ENCODE data around the gene GREB1. TPM values are rescaled to one million over a fixed set of nuclear protein-coding genes. Genes with fewer than 3 reads are reported as not detected.

GREB1 gene
- total RNA-seq, 6 donors from 2014 or later, result 0.39 to 5.4 (median 1.6) TPM

DNA sequence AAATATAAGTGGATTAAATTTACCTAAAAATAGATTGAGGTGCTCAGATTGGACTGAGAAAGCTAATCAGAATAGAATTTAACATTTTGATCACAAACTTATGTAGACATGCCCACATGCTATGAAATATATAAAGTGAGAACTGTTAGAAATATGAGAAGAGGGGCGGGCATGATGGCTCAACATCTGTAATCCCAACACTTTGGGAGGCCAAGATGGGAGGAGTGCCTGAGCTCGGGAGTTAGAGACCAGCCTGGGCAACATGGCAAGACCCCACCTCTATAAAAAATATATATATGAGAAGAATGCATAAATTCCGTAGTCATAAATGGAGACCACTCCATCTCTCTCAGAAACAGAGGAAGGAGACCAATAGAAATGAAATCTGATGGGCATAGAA is 110.4 kb downstream of the GREB1 start:
- WGBS, 2 donors, result 84 to 88% methylated on average over 3 of the region's 3 CpGs
- no peak for DNase-seq
- no peak for TF ChIP-seq EP300 (IDR thresholded peaks at IDR 0.05)
- TF ChIP-seq, protein P1, sequence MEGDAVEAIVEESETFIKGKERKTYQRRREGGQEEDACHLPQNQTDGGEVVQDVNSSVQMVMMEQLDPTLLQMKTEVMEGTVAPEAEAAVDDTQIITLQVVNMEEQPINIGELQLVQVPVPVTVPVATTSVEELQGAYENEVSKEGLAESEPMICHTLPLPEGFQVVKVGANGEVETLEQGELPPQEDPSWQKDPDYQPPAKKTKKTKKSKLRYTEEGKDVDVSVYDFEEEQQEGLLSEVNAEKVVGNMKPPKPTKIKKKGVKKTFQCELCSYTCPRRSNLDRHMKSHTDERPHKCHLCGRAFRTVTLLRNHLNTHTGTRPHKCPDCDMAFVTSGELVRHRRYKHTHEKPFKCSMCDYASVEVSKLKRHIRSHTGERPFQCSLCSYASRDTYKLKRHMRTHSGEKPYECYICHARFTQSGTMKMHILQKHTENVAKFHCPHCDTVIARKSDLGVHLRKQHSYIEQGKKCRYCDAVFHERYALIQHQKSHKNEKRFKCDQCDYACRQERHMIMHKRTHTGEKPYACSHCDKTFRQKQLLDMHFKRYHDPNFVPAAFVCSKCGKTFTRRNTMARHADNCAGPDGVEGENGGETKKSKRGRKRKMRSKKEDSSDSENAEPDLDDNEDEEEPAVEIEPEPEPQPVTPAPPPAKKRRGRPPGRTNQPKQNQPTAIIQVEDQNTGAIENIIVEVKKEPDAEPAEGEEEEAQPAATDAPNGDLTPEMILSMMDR (IDR thresholded peaks at IDR 0.05), result no peak
- no peak for TF ChIP-seq POLR2A (IDR thresholded peaks at IDR 0.05)
- TF ChIP-seq POLR2AphosphoS5 (IDR thresholded peaks at IDR 0.05), result no peak
- Histone ChIP-seq H3K4me1 (no peaks in the 10 kb centered on the region), H3K36me3 (no peaks in the 10 kb centered on the region), H3K27ac (no peak overlapping the region), H3K27me3 (no peaks in the 10 kb centered on the region), H3K4me3 (no peak overlapping the region), H3K9me3 (no peaks in the 10 kb centered on the region)
- ATAC-seq (ENCODE audit: low FRiP score in 2 of 2), result no peak

DNA sequence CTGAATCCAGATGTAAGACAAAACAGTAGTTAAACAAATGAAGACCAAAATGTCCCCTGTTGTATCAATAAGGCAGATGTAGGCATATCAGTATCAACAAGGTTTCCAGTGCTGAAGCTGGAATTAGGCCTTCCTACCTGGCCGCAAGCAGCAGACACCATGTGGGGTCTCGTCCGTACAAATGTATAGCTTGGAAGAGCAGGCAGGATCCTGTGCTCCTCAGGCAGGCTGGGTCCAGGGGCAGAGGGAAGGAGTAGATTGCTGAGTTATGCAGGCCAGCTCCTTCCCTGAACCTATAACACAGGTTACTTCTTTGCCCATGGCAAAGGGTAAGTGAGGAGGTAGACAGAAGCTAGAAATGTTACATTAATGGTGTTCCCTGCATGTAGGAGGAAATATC is 112.7 kb downstream of the GREB1 start:
- no peak for DNase-seq
- WGBS, 2 donors, result 96 to 100% methylated on average over 3 of the region's 3 CpGs
- no peak overlapping the region for H3K27ac ChIP-seq
- no peaks in the 10 kb centered on the region for H3K9me3 ChIP-seq
- no peaks in the 10 kb centered on the region for H3K4me1 ChIP-seq
- no peak overlapping the region for H3K4me3 ChIP-seq
- ATAC-seq (ENCODE audit: low FRiP score in 2 of 2), result no peak
- no peaks in the 10 kb centered on the region for H3K36me3 ChIP-seq
- no peaks in the 10 kb centered on the region for H3K27me3 ChIP-seq
- TF ChIP-seq POLR2AphosphoS5 (IDR thresholded peaks at IDR 0.05) (no peak), POLR2A (IDR thresholded peaks at IDR 0.05) (no peak), EP300 (IDR thresholded peaks at IDR 0.05) (no peak)
- TF ChIP-seq, protein P1 (IDR thresholded peaks at IDR 0.05), result no peak

DNA sequence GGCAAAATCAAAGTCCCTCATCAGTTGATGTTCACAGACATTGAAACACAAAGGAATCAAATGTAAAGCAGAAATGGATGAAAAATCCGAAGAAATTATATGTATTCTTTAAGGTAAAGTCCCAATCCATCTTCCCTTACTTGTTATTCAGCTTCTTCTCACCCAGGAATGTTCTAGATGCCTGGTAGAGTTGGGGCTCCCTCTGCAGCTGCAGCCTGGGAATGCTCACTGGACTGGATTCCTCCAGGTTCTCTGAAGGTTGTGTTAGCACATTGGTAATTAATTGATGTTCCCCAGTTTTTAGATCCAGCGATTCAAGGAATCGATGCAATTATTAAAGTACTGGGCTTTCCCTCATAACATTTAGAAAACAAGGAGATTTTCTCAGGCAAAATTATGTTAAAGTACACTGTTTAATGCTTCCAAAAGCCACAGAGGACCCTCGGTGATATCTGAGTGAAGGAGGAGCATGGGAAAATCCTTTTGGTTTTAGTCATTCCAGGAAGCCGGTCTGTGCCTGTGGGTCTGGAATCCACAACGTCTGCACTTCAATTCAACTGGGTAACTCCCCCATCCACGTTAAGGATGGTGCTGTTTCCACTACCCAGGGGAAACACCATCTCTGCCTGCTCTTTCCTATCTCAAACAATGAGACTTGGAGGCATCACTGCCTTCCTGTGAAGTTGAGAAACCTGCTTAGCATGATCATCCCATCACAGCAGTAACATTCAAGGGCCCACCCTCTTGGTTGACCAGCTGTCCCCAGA is 114.2 kb downstream of the GREB1 start:
- DNase-seq (no peak), ATAC-seq (ENCODE audit: low FRiP score in 2 of 2) (no peak)
- Histone ChIP-seq H3K4me1 (no peaks in the 10 kb centered on the region), H3K27ac (no peak overlapping the region), H3K36me3 (no peaks in the 10 kb centered on the region), H3K9me3 (no peaks in the 10 kb centered on the region), H3K27me3 (no peaks in the 10 kb centered on the region), H3K4me3 (no peak overlapping the region)
- 77 to 79% methylated on average over 7 of the region's 7 CpGs for WGBS, 2 donors
- TF ChIP-seq, protein P1 (IDR thresholded peaks at IDR 0.05), result no peak
- TF ChIP-seq EP300 (IDR thresholded peaks at IDR 0.05) (no peak), POLR2A (IDR thresholded peaks at IDR 0.05) (no peak), POLR2AphosphoS5 (IDR thresholded peaks at IDR 0.05) (no peak)

DNA sequence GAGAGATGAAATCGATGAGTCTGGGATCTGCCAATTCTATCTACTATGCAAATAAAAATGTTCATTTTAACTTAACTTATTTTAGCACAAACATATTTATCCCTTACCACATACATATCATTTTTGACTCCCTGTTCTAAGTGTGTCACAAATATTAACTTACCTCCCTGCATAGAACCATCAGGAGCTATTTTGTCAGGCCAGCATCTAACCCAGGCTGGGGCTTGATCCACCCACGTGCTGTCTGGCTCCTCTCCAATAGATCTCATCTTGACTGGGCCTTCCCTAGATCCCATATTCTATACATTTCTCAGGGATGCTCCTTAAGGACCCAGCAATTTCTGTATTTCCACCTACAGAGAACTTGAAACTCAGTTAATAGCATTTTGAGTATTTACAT is 115.2 kb downstream of the GREB1 start:
- ATAC-seq (ENCODE audit: low FRiP score in 2 of 2) (no peak), DNase-seq (no peak)
- TF ChIP-seq POLR2A (IDR thresholded peaks at IDR 0.05) (no peak), POLR2AphosphoS5 (IDR thresholded peaks at IDR 0.05) (no peak), EP300 (IDR thresholded peaks at IDR 0.05) (no peak)
- TF ChIP-seq, protein P1 (IDR thresholded peaks at IDR 0.05), result no peak
- no peaks in the 10 kb centered on the region for H3K27me3 ChIP-seq
- no peaks in the 10 kb centered on the region for H3K36me3 ChIP-seq
- no peaks in the 10 kb centered on the region for H3K9me3 ChIP-seq
- no peak overlapping the region for H3K27ac ChIP-seq
- 64 to 74% methylated on average over 2 of the region's 2 CpGs for WGBS, 2 donors
- no peaks in the 10 kb centered on the region for H3K4me1 ChIP-seq
- no peak overlapping the region for H3K4me3 ChIP-seq

Measured in upper lobe of left lung (tissue), 6 donors.